NOMO-1 (cell line): ENCODE results near the gene RANGAP1.

Experiments used
- DNase-seq, 2 experiments: peaks; one replicate each; lab custom pipeline; 2025; ENCODE audit not compliant: unreplicated experiment in 2 of 2; lab: John Stamatoyannopoulos, UW

Gene RANGAP1

DNA sequence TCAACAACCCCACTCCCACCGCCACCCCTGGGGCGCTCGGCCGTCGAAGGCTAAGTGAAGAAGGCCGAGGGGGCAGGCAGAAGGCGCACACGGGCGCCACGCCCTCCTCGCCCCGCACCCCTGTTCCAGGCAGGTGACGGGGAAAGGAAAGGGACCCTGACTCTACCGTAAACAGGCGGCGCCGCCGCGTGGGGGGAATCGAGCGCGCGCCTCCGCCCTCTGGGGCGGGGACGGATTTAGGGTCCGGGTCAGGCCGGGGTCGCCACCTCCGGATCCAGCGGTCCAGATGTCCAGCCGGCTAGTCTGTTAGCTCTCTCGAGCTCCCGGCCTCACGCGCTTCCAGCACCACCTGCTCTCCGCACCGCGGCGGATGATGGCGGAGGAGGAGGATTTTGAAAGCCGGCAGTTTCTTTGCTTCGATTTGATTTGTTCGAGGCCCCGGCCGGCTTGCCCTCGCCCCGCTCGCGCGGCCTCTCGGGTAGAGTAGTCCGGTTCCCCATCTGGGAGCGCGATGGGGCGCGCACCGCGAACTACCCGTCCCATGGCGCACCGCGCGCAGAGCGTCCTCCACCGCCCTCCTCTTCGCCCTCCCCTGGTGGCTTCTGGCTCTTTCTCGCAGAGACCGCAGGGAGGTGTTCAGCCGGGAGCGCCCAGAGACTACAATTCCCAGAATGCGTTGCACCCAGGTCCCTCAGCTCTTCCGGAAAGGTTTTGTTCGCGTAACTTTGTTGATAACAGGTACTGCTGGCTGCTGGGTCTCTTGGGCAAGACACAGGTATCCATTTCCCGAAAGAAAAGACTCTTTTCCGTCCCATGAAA is at the start of gene RANGAP1:
Gene RANGAP1, minus strand, starts transcription at position 368 of the 819 bp plus-strand sequence. CDS start 5,143 bp downstream, outside the sequence.
- peak; percentile 99 to 100 for DNase-seq

DNA sequence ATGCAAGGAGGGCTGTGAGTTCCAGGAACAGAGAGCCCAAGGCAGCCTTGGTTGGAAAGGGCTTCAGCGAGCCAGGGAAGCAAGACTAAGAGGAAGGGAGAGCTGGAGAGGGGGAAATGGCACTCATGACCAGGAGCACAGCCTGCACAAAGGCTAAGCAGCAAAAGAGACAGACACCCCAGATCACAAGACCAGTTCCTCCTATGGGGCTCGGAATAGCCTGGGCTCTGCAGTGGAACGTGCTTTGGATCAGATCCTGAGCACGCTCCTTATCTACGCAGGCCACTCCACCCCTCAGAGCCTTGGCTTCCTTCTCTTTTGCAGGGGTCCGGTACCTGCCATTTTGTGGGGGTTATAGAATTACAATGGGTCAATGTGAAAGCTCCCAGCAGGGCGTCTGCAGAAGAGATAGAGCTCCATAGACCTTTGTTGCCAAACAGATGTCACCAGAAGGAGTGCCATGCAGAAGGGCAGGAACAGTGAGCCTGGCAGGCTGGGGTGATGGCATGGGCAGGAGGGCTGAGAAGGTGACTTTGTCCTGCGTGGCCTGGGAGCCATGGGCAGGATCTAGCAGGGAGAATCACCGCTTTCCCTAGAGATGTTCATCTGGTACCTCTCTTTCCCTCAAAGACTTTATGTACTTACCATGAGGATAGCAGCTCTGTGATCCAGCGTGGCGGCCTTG is 49.1 kb upstream of the RANGAP1 start:
- DNase-seq: no peak

GRCh38 chr22:41334215-41334614 is 48.2 kb upstream of the RANGAP1 start:
- DNase-seq: no peak

DNA sequence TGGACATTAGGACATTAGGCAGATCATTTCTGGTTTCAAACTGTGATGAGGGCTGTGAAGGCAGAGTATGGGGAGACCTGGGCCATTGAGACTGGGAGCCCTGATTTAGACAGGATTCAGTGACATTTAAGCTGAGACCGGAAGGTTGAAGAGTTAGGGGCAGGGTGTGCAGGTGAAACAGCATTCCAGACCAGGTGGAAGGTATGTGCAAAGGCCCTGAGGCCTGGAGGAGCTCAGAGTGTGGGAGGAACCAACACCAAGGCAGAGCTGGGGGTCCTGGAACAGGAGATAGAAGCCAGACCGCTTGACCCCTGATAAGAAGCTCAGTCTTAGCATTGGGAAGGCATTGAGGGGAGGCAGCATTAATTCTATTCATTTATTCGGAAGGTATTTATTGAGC is 47.8 kb upstream of the RANGAP1 start:
- DNase-seq: no peak

- DNase-seq: no peak
Observed at GRCh38 chr22:41332217-41332939, 46.4 kb upstream of the RANGAP1 start.

GRCh38 chr22:41330169-41330568 is 44.2 kb upstream of the RANGAP1 start:
- no peak for DNase-seq

DNA sequence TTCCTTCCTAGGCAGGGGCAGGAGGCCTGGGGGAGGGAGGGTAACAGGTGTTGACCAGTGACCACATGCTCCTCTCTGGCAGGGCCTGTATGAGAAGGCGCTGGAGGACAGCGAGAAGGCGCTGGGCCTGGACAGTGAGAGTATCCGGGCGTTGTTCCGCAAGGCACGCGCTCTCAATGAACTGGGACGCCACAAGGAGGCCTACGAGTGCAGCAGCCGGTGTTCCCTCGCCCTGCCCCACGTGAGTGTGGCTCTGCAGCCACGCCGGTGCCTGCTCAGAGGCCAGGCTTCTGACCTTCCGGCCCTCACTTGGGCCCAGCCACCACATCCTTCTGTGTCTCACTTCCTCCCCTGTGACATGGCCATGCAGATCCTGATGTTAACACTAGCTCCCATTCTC is 41.1 kb upstream of the RANGAP1 start:
- DNase-seq: no peak

GRCh38 chr22:41324821-41325528 is 39.0 kb upstream of the RANGAP1 start:
- DNase-seq: no peak

- no peak for DNase-seq
Observed at GRCh38 chr22:41320416-41321240, 34.6 kb upstream of the RANGAP1 start.

DNA sequence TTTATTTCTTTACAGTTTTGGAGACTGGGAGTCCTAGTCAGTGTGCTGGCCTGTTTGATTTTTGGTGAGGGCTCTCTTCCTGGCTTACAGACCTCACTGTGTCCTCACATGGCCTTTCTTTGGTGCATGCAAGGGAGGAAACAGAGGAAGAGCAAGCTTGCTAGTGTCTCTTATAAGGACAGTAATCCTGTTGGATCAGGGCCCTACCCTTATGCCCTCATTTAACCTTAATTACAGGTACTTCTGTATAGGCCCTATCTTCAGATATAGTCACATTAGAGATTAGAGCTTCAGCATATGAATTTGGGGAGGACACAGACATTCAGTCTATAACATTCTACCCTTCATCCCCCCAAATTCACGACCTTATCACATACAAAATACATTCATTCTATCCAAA is 29.6 kb upstream of the RANGAP1 start:
- no peak for DNase-seq

- DNase-seq: no peak
Observed at GRCh38 chr22:41314821-41315220, 28.8 kb upstream of the RANGAP1 start.

GRCh38 chr22:41311487-41311886 is 25.5 kb upstream of the RANGAP1 start:
- DNase-seq: no peak

- no peak for DNase-seq
Observed at GRCh38 chr22:41310336-41310735, 24.3 kb upstream of the RANGAP1 start.

DNA sequence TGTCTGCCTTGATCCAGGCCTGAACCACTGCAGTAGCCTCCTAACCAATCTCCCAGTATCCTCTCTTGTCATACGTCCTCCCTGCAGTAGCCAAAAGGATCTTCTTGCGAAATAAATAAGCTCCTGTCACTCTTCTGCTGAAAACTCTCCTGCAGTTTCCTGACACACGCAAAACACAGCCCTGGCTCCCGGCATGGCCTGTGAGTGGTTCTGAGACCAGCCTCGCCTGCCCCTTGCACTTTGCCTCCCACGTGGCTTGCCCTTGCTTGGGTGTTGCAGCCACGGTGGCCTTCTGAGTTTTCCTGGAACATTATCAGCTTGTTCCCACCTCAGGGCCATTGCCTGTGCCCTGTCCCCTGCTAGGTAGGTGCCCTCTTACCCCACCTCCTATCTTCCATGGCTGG is 22.6 kb upstream of the RANGAP1 start:
- no peak for DNase-seq

GRCh38 chr22:41308054-41308453 is 22.1 kb upstream of the RANGAP1 start:
- DNase-seq: no peak

DNA sequence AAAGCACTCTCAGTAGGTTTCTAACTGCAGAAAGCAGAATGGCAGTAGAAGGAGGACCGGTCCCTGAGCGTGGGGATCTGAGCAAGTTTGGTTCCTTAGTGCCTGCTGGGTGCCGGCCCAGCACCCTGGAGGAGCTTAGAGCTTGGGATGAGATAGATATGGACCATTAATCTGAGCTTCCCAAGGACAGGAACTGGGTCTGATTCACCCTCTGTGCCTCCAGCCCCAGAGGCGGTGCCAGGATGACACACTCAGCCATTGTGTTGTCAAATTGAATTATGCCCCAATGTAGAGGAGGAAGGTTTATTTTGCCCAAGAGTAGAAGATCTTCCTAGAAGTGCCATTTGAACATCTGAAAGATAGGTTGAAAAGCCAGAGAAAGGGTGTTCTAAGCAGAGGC is 19.7 kb upstream of the RANGAP1 start:
- peak in 1 of 2 experiments; percentile 1 for DNase-seq

DNA sequence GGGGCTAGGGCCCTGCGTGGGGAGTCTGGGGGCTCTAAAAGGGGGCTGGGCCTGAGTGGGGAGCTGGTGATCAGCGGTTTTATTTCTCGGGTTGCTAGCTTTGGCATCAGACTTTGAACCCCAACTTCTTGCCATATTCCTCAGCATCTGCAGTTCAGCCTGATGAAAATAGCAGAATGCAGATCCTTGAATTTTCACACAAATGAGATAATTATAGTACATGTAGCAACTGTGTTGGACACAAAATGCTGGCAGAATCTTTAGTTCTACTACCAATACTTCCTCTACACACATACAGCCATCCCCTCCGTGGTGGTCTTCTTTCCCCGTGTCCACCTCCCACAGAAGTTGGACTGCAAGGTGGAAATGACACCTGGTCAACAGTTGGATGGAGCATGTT is 16.8 kb upstream of the RANGAP1 start:
- peak in 1 of 2 experiments; percentile 18 for DNase-seq

GRCh38 chr22:41302021-41302767 is 16.2 kb upstream of the RANGAP1 start:
- no peak for DNase-seq
